Endothelial cell of hepatic sinusoid (primary cell): Measurements from ENCODE around the gene FGF22.
"Not testable (repeated sequence)": the region's sequence is repeated elsewhere in the genome, so short reads cannot be mapped to it uniquely, and the experiment has no call there.

Source experiments
- in situ Hi-C: cut with HindIII; loops from 2 replicates; pipeline ENCODE4 v1.10.0; 2017; ENCODE audit warnings: low sequenced_read_pairs

The FGF22 gene

GRCh38 chr19:605061-605971 is 34.4 kb upstream of the FGF22 start:
- in situ Hi-C loops: not testable (repeated sequence)

GRCh38 chr19:607301-608154 is 32.2 kb upstream of the FGF22 start:
- in situ Hi-C loops: no loop called here

- in situ Hi-C loops: no loop called here
Measured at GRCh38 chr19:608155-609003, 31.3 kb upstream of the FGF22 start.

- in situ Hi-C loops: no loop called here
Measured at GRCh38 chr19:609004-609346, 30.7 kb upstream of the FGF22 start.

- in situ Hi-C loops: no loop called here
Measured at GRCh38 chr19:610071-610800, 29.4 kb upstream of the FGF22 start.

- in situ Hi-C loops: no loop called here
Measured at GRCh38 chr19:610801-611480, 28.7 kb upstream of the FGF22 start.

- in situ Hi-C loops: no loop called here
Measured at GRCh38 chr19:611481-611868, 28.2 kb upstream of the FGF22 start.

- in situ Hi-C loops: no loop called here
Measured at GRCh38 chr19:612941-613340, 26.7 kb upstream of the FGF22 start.

GRCh38 chr19:613732-614567 is 25.7 kb upstream of the FGF22 start:
- in situ Hi-C loops: no loop called here

GRCh38 chr19:615619-616018 is 24.1 kb upstream of the FGF22 start:
- in situ Hi-C loops: no loop called here

GRCh38 chr19:616062-616700 is 23.5 kb upstream of the FGF22 start:
- in situ Hi-C loops: no loop called here

GRCh38 chr19:616747-617526 is 22.7 kb upstream of the FGF22 start:
- in situ Hi-C loops: no loop called here

- in situ Hi-C loops: no loop called here
Measured at GRCh38 chr19:617551-618246, 22.0 kb upstream of the FGF22 start.

GRCh38 chr19:618247-618619 is 21.4 kb upstream of the FGF22 start:
- in situ Hi-C loops: no loop called here

- in situ Hi-C loops: no loop called here
Measured at GRCh38 chr19:618674-619285, 20.9 kb upstream of the FGF22 start.

- in situ Hi-C loops: loop anchor here (5.0 kb wide), 1 partner anchor 97 kb away; no protein-coding TSS in a partner anchor
Measured at GRCh38 chr19:619286-620002, 20.2 kb upstream of the FGF22 start.
